DOHH2 (cell line): ENCODE results near the gene SLC16A12.

Experiments
- CTCF ChIP-seq: fragments of 200-600 bp; sonication (generic); IDR thresholded peaks from one replicate; pipeline ENCODE4 v1.5.1; 2014; ENCODE audit warnings: antibody characterized with exemption, mild to moderate bottlenecking, low read depth, low read length; ENCODE audit not compliant: poor library complexity, severe bottlenecking
- EZH2phosphoT487 ChIP-seq: fragments of 200-600 bp; sonication (generic); IDR thresholded peaks from 2 replicates; pipeline ENCODE4 v1.6.1; 2017; ENCODE audit warnings: borderline replicate concordance, mild to moderate bottlenecking, antibody characterized with exemption, low read length, moderate library complexity, mixed read lengths

DNA sequence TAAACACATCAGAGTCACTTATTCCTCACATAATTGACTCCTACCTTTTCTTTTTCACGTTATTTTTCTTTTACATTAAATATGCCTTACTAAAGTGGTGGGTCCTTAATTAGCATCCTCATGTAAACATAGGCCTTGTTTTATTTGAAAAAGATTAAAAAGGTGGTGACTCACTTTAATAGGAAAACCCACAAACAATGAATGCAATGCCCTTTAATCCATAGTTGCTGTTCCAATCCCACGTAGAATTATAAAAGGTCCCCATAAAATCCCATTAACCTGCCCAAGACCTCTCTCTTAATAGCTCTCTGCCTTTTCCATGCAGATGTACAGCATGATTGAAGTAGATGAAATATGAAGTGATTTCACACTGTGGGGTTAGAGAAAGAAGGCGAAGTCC, 32.2 kb downstream of the SLC16A12 start:
- TF ChIP-seq CTCF (no peak), EZH2phosphoT487 (no peak)
